ENCODE data around the gene SERPINB5.
A peak's percentile ranks its signal among the peaks of the same experiment; 100 is the strongest.

Gene SERPINB5

DNA sequence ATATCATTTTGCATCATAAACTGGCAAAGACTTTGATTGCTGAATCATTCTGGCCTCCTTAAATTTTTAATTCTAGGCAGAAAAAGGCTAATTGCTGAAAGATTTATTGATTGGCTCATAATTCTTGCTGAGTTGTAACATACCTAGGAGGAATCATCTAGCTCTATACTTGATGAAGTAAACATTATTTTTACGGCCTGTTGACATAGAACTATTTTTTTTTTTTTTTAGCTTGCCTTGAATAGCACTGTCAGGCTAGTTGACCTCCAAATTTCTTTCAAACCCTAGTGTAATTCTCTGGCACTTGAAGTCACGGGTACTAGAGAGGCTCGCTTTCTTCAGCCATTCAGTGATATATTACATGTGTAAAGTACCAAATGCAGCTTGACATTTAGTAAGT, 68.2 kb downstream of the SERPINB5 start:
- Histone ChIP-seq H3K36me3 (ENCODE audit: control insufficient read depth in 1 of 2, insufficient read depth in 2 of 2, low read depth in 1 of 2, low read length in 2 of 2) (no peaks in the 10 kb centered on the region), H2BK12ac (ENCODE audit: low read length in 2 of 2) (no peak overlapping the region), H3K4me3 (ENCODE audit: insufficient read depth in 1 of 2, low read depth in 1 of 2, low read length in 2 of 2) (no peak overlapping the region), H2BK120ac (ENCODE audit: low read depth, low read length) (no peak overlapping the region), H3K4ac (ENCODE audit: low read depth in 1 of 2, low read length in 2 of 2) (no peak overlapping the region), H3K14ac (ENCODE audit: low read length in 2 of 2) (no peak overlapping the region), H3K4me1 (ENCODE audit: control insufficient read depth, insufficient read depth, low read depth, low read length) (no peaks in the 10 kb centered on the region), H3K27ac (ENCODE audit: low read length, poor library complexity, severe bottlenecking) (no peak overlapping the region), H3K79me1 (replicated peaks; ENCODE audit: low read length, poor library complexity, severe bottlenecking) (no peaks in the 10 kb centered on the region), H3K4me2 (ENCODE audit: low read length, poor library complexity, severe bottlenecking) (no peak overlapping the region), H2AK5ac (ENCODE audit: low read length, severe bottlenecking) (no peak overlapping the region), H2AFZ (ENCODE audit: low read depth, low read length) (no peak overlapping the region), H2BK15ac (ENCODE audit: low read depth, poor library complexity, severe bottlenecking) (no peak overlapping the region), H3K9me3 (ENCODE audit: control insufficient read depth, low read length) (no peaks in the 10 kb centered on the region), H3K27me3 (ENCODE audit: control insufficient read depth in 1 of 2, insufficient read depth in 1 of 2, low read length in 2 of 2) (no peaks in the 10 kb centered on the region), H3K18ac (ENCODE audit: low read depth in 1 of 2, low read length in 2 of 2) (no peak overlapping the region), H3K9ac (ENCODE audit: low read length) (no peak overlapping the region), H4K91ac (ENCODE audit: low read length) (no peak overlapping the region), H4K8ac (ENCODE audit: low read length) (no peak overlapping the region), H2BK5ac (ENCODE audit: low read depth, low read length, poor library complexity, severe bottlenecking) (no peak overlapping the region), H3K23ac (ENCODE audit: low read length in 2 of 2) (no peak overlapping the region)
- WGBS, result no CpG with 5 or more reads among the region's 3 CpGs
- DNase-seq, result no peak

DNA sequence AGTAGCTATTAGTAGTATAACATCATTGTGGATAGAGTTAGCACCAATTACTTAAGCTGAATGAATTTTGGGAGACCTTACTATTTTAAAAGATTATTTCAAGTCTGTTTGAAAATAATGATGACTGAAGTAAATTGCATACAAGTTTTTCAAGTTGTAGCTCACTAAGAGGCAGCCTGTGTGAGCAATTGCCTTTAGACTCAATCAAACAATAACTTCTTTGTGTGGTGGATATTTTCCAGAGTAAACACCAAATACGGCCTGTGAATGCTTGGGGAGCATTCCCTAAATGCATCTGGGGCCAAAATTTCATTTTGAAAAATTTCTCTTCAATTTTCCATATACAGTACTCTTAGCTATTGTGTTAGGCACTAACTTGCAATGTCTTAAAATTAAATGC, 73.3 kb downstream of the SERPINB5 start:
- H3K4me2 ChIP-seq (ENCODE audit: low read length, poor library complexity, severe bottlenecking), result no peak overlapping the region
- H3K9ac ChIP-seq (ENCODE audit: low read length), result no peak overlapping the region
- H3K27ac ChIP-seq (ENCODE audit: low read length, poor library complexity, severe bottlenecking), result no peak overlapping the region
- no CpG with 5 or more reads among the region's 1 CpG for WGBS
- H3K4me1 ChIP-seq (ENCODE audit: control insufficient read depth, insufficient read depth, low read depth, low read length), result no peaks in the 10 kb centered on the region
- H2AK5ac ChIP-seq (ENCODE audit: low read length, severe bottlenecking), result no peak overlapping the region
- no peak overlapping the region for H3K23ac ChIP-seq (ENCODE audit: low read length in 2 of 2)
- H3K27me3 ChIP-seq (ENCODE audit: control insufficient read depth in 1 of 2, insufficient read depth in 1 of 2, low read length in 2 of 2), result peaks cover 0 to 3% of the 10 kb centered on the region in 2 experiments
- no peaks in the 10 kb centered on the region for H3K36me3 ChIP-seq (ENCODE audit: control insufficient read depth in 1 of 2, insufficient read depth in 2 of 2, low read depth in 1 of 2, low read length in 2 of 2)
- no peak overlapping the region for H4K8ac ChIP-seq (ENCODE audit: low read length)
- H3K14ac ChIP-seq (ENCODE audit: low read length in 2 of 2), result no peak overlapping the region
- no peak overlapping the region for H2BK15ac ChIP-seq (ENCODE audit: low read depth, poor library complexity, severe bottlenecking)
- H3K4ac ChIP-seq (ENCODE audit: low read depth in 1 of 2, low read length in 2 of 2), result no peak overlapping the region
- H3K4me3 ChIP-seq (ENCODE audit: insufficient read depth in 1 of 2, low read depth in 1 of 2, low read length in 2 of 2), result no peak overlapping the region
- no peak overlapping the region for H3K18ac ChIP-seq (ENCODE audit: low read depth in 1 of 2, low read length in 2 of 2)
- H2BK12ac ChIP-seq (ENCODE audit: low read length in 2 of 2), result no peak overlapping the region
- no peak overlapping the region for H2BK5ac ChIP-seq (ENCODE audit: low read depth, low read length, poor library complexity, severe bottlenecking)
- H3K79me1 ChIP-seq (replicated peaks; ENCODE audit: low read length, poor library complexity, severe bottlenecking), result no peaks in the 10 kb centered on the region
- H2AFZ ChIP-seq (ENCODE audit: low read depth, low read length), result no peak overlapping the region
- DNase-seq, result no peak
- no peaks in the 10 kb centered on the region for H3K9me3 ChIP-seq (ENCODE audit: control insufficient read depth, low read length)
- H4K91ac ChIP-seq (ENCODE audit: low read length), result no peak overlapping the region
- H2BK120ac ChIP-seq (ENCODE audit: low read depth, low read length), result no peak overlapping the region

DNA sequence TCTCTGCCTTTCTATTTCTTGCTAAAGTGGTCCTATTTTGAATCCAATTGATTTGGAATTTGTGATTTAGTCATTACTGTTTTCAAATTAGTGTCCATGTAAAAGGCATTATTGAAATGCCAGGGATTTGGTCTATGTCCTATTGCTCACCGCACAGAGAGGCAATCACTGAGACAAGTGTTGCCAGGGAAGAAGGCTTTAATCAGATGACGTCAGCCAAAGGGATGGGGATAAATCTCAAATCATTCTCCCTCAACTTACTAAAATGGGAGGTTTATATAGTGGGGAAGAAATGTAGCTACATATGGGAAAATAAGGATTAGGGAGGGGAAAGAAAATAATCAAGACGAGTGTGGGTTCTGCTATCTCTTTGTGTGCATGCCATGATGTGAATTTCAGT, 75.0 kb downstream of the SERPINB5 start:
- H2AFZ ChIP-seq (ENCODE audit: low read depth, low read length), result no peak overlapping the region
- no peak overlapping the region for H3K18ac ChIP-seq (ENCODE audit: low read depth in 1 of 2, low read length in 2 of 2)
- H3K4me3 ChIP-seq (ENCODE audit: insufficient read depth in 1 of 2, low read depth in 1 of 2, low read length in 2 of 2), result no peak overlapping the region
- no peak overlapping the region for H3K4me2 ChIP-seq (ENCODE audit: low read length, poor library complexity, severe bottlenecking)
- no peak overlapping the region for H2AK5ac ChIP-seq (ENCODE audit: low read length, severe bottlenecking)
- no peak overlapping the region for H2BK12ac ChIP-seq (ENCODE audit: low read length in 2 of 2)
- no peak overlapping the region for H4K91ac ChIP-seq (ENCODE audit: low read length)
- H3K36me3 ChIP-seq (ENCODE audit: control insufficient read depth in 1 of 2, insufficient read depth in 2 of 2, low read depth in 1 of 2, low read length in 2 of 2), result no peaks in the 10 kb centered on the region
- H3K79me1 ChIP-seq (replicated peaks; ENCODE audit: low read length, poor library complexity, severe bottlenecking), result no peaks in the 10 kb centered on the region
- H2BK120ac ChIP-seq (ENCODE audit: low read depth, low read length), result no peak overlapping the region
- H3K4me1 ChIP-seq (ENCODE audit: control insufficient read depth, insufficient read depth, low read depth, low read length), result no peaks in the 10 kb centered on the region
- H3K9ac ChIP-seq (ENCODE audit: low read length), result no peak overlapping the region
- no peak overlapping the region for H3K27ac ChIP-seq (ENCODE audit: low read length, poor library complexity, severe bottlenecking)
- H2BK5ac ChIP-seq (ENCODE audit: low read depth, low read length, poor library complexity, severe bottlenecking), result no peak overlapping the region
- no peak for DNase-seq
- peaks cover 0 to 3% of the 10 kb centered on the region in 2 experiments for H3K27me3 ChIP-seq (ENCODE audit: control insufficient read depth in 1 of 2, insufficient read depth in 1 of 2, low read length in 2 of 2)
- no peak overlapping the region for H2BK15ac ChIP-seq (ENCODE audit: low read depth, poor library complexity, severe bottlenecking)
- no peak overlapping the region for H3K14ac ChIP-seq (ENCODE audit: low read length in 2 of 2)
- H3K23ac ChIP-seq (ENCODE audit: low read length in 2 of 2), result no peak overlapping the region
- no peaks in the 10 kb centered on the region for H3K9me3 ChIP-seq (ENCODE audit: control insufficient read depth, low read length)
- H4K8ac ChIP-seq (ENCODE audit: low read length), result no peak overlapping the region
- no peak overlapping the region for H3K4ac ChIP-seq (ENCODE audit: low read depth in 1 of 2, low read length in 2 of 2)
- whole genome bisulfite sequencing, result 84% methylated on average over 2 of the region's 3 CpGs

DNA sequence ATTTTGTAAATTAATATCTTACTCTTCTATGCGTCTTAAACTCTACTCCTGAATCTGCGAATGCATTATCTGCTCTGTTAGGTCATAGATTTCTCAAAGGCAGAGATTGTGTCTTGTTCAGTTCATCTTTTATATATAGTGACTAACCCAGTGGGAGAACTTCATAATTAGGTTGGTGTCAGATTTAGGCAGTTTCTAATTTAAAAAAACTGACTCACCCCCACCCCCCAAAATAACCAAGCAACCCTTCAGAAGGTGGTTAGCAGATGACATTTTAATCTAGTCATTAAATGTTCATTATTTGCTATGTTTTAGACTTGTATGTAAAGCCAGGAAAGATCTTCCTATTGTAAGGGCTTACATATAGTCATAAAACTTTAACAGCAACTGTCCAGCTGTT, 75.8 kb downstream of the SERPINB5 start:
- 100% methylated on average over 1 of the region's 2 CpGs for WGBS
- Histone ChIP-seq H3K27ac (ENCODE audit: low read length, poor library complexity, severe bottlenecking) (no peak overlapping the region), H2BK120ac (ENCODE audit: low read depth, low read length) (no peak overlapping the region), H3K9ac (ENCODE audit: low read length) (peak overlapping the region; percentile 48), H2AK5ac (ENCODE audit: low read length, severe bottlenecking) (no peak overlapping the region), H3K27me3 (ENCODE audit: control insufficient read depth in 1 of 2, insufficient read depth in 1 of 2, low read length in 2 of 2) (peaks cover 0 to 3% of the 10 kb centered on the region in 2 experiments), H3K4me3 (ENCODE audit: insufficient read depth in 1 of 2, low read depth in 1 of 2, low read length in 2 of 2) (peak overlapping the region in 1 of 2 experiments; percentile 10), H3K23ac (ENCODE audit: low read length in 2 of 2) (no peak overlapping the region), H3K79me1 (replicated peaks; ENCODE audit: low read length, poor library complexity, severe bottlenecking) (no peaks in the 10 kb centered on the region), H4K91ac (ENCODE audit: low read length) (no peak overlapping the region), H2BK5ac (ENCODE audit: low read depth, low read length, poor library complexity, severe bottlenecking) (no peak overlapping the region), H3K18ac (ENCODE audit: low read depth in 1 of 2, low read length in 2 of 2) (no peak overlapping the region), H3K4me1 (ENCODE audit: control insufficient read depth, insufficient read depth, low read depth, low read length) (no peaks in the 10 kb centered on the region), H3K9me3 (ENCODE audit: control insufficient read depth, low read length) (no peaks in the 10 kb centered on the region), H3K4ac (ENCODE audit: low read depth in 1 of 2, low read length in 2 of 2) (no peak overlapping the region), H3K14ac (ENCODE audit: low read length in 2 of 2) (no peak overlapping the region), H3K36me3 (ENCODE audit: control insufficient read depth in 1 of 2, insufficient read depth in 2 of 2, low read depth in 1 of 2, low read length in 2 of 2) (no peaks in the 10 kb centered on the region), H2BK12ac (ENCODE audit: low read length in 2 of 2) (no peak overlapping the region), H3K4me2 (ENCODE audit: low read length, poor library complexity, severe bottlenecking) (no peak overlapping the region), H2AFZ (ENCODE audit: low read depth, low read length) (no peak overlapping the region), H2BK15ac (ENCODE audit: low read depth, poor library complexity, severe bottlenecking) (no peak overlapping the region), H4K8ac (ENCODE audit: low read length) (no peak overlapping the region)
- DNase-seq, result no peak
